Fibroblast of villous mesenchyme (primary cell): Measurements from ENCODE around the gene NOL12. TPM values are rescaled to one million over a fixed set of nuclear protein-coding genes. Genes with fewer than 3 reads are reported as not detected.

Experiments used
- DNase-seq: peaks from one replicate; pipeline ENCODE4 v3.0.0-alpha.2; 2010; ENCODE audit warnings: low read depth
- H3K4me3 ChIP-seq: 2 replicates; pipeline ENCODE4 v1.5.1; 2011; ENCODE audit warnings: low read depth, mild to moderate bottlenecking, low read length
- small RNA-seq: library from RNA; depleted of rRNA; stranded (forward); fragments of <200 nt; gene quantifications from one replicate; pipeline ENCODE3, GENCODE V24; 2012
- total RNA-seq: library from RNA; depleted of rRNA; stranded (reverse); fragments of >200 nt; gene quantifications from 2 replicates; pipeline ENCODE4 v1.2.3, GENCODE V29; 2012
- TF ChIP-seq, protein P1 (sequence below): IDR thresholded peaks from 2 replicates; pipeline ENCODE4 v1.5.1; 2012; ENCODE audit warnings: low read depth, mild to moderate bottlenecking, low read length; ENCODE audit not compliant: insufficient read depth

Gene NOL12
- total RNA-seq, 1 donor, result 7.3 TPM

DNA sequence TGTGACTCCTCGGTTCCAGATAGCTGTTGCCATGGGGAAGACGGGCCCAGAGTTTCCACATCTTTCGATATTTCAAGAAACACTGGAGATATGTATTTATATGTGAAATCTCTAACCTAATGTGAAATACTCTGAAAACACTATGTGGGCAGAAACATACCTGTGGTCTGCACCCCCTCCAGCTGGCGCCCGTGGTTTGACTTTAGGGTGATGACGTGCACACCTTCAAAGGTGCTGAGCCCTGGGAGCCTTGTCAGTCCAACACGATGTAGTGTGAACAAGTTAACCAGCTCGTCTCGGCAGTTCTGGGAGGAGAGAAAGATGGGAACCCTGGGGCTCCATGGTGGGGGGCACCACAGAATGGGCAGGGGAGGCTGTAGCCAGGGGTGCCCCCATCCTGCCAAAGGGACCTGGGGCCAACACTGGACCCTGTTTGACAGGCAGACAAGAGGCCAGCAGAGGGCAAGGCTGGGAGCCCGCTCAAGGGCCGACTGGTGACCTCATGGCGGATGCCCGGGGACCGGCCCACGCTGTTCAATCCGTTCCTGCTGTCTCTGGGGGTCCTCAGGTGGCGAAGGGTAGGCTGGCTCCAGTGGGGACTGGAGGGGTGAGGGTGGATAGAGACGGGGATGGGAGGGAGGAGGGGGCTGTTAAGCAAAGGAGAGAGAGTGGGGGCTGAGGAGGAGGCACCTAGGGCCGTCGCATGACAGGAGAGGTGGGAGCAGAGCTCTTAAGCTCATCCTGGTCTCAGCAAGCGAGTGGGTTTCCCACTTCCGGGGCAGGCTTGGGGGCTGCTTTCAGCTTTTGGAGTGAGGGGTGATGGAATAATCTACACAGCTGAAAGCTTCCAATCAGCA, 54.5 kb downstream of the NOL12 start:
- DNase-seq, result no peak
- no peak overlapping the region for H3K4me3 ChIP-seq
- TF ChIP-seq, protein P1, sequence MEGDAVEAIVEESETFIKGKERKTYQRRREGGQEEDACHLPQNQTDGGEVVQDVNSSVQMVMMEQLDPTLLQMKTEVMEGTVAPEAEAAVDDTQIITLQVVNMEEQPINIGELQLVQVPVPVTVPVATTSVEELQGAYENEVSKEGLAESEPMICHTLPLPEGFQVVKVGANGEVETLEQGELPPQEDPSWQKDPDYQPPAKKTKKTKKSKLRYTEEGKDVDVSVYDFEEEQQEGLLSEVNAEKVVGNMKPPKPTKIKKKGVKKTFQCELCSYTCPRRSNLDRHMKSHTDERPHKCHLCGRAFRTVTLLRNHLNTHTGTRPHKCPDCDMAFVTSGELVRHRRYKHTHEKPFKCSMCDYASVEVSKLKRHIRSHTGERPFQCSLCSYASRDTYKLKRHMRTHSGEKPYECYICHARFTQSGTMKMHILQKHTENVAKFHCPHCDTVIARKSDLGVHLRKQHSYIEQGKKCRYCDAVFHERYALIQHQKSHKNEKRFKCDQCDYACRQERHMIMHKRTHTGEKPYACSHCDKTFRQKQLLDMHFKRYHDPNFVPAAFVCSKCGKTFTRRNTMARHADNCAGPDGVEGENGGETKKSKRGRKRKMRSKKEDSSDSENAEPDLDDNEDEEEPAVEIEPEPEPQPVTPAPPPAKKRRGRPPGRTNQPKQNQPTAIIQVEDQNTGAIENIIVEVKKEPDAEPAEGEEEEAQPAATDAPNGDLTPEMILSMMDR, result no peak

DNA sequence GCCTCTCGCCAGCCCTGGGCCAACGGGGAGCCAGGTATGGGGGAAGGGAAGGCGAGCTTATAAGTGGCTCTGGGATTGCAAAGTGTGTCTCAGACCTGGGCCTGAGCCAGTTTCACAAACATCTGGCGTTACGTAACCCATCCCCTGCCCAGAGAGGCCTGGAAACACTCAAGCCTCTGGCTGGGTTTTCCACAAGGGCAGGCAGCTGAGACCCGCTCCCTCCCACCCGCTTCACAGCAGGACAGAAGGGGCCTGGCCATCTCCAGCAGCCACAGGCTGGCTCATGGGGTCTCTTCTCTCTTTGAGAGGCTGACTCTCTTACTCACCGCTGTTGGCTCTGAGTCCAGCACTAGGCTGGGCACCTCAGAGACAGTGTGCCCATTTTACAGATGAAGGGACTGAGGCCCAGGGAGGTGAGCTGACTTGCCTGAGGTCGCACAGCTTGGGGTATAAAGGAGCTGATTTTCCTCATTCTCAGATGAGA, 55.2 kb downstream of the NOL12 start:
- no peak overlapping the region for H3K4me3 ChIP-seq
- TF ChIP-seq, protein P1, result no peak
- DNase-seq, result peak; percentile 100

DNA sequence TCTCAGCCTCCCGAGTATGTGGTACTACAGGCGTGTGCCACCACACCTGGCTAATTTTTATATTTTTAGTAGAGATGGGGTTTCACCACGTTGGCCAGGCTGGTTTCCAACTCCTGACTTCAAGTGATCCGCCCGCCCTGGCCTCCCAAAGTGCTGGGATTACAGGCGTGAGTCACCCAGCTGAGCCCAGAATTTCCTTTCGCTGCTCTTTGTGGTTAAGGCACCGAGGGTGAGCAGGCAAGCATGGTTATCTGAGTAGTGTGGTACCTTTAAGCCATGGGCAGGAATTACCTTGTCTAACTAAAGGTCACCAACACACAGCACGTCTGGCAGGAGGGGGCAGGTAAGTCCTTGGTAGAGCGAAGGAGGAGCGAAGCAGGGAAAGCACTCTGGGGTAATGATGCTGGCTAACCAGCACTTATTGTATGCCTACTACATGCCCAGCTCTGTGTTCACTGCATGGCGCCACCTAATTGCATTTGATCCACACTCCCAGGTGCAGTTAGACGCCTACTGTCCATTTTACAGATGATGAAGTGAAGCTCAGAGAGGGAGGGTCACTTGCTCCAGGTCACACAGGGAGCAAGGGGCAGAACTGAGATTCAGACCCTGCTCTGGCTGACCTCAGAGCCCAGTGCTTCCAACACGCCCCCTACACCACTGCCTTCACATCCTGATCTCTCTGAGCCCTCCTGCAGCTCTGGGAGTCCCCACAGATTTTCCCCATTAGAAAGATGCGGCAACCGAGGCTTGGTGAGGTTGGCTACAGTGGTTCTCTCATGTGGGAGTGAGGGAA, 56.4 kb downstream of the NOL12 start:
- TF ChIP-seq, protein P1, result no peak
- no peak overlapping the region for H3K4me3 ChIP-seq
- peak; percentile 95 for DNase-seq

Small RNA genes lying within 50 kb of the gene (small RNA-seq; reads per million reads assigned to genes)
- gene RN7SL385P, result not detected

Other genes starting within 250 kb of the NOL12 start
- under 0.01 TPM in 1 of 2 replicates, not detected in the other for gene MFNG, start 200.0 kb upstream of the NOL12 start, total RNA-seq
- gene CARD10, start 166.9 kb upstream of the NOL12 start, total RNA-seq, result 3.0 and 3.5 TPM in 2 replicates
- 22.9 and 33.2 TPM in 2 replicates for gene CDC42EP1, start 125.9 kb upstream of the NOL12 start, total RNA-seq
- gene LGALS2, start 106.3 kb upstream of the NOL12 start, total RNA-seq, result not detected in 2 replicates
- gene GGA1, start 77.5 kb upstream of the NOL12 start, total RNA-seq, result 33.2 and 39.0 TPM in 2 replicates
- 9.0 and 11.2 TPM in 2 replicates for gene SH3BP1, start 46.7 kb upstream of the NOL12 start, total RNA-seq
- gene PDXP, start 27.6 kb upstream of the NOL12 start, total RNA-seq, result 9.0 and 9.9 TPM in 2 replicates
- gene LGALS1, start 10.7 kb upstream of the NOL12 start, total RNA-seq, result 3,707 and 5,728 TPM in 2 replicates
- gene TRIOBP, start 10.7 kb downstream of the NOL12 start, total RNA-seq, result 121 and 141 TPM in 2 replicates
- 20.3 and 31.1 TPM in 2 replicates for gene GCAT, start 121.6 kb downstream of the NOL12 start, total RNA-seq
- under 0.01 TPM in 1 of 2 replicates, not detected in the other for gene GALR3, start 137.0 kb downstream of the NOL12 start, total RNA-seq
- gene ANKRD54, start 158.0 kb downstream of the NOL12 start, total RNA-seq, result 24.8 and 28.5 TPM in 2 replicates
- gene EIF3L, start 163.1 kb downstream of the NOL12 start, total RNA-seq, result 230 and 285 TPM in 2 replicates
- 39.3 and 47.9 TPM in 2 replicates for gene MICALL1, start 220.0 kb downstream of the NOL12 start, total RNA-seq